GM23338 (cell line): ENCODE data around the gene CCBE1. TPM values are rescaled to one million over a fixed set of nuclear protein-coding genes. Genes with fewer than 3 reads are reported as not detected.

Source experiments
- ATAC-seq: fragments of 200-7000 bp; cut with Tn5 transposase; 3 replicates; pipeline ENCODE4 v1.9.1; 2020
- DNase-seq: peaks from one replicate; pipeline ENCODE4 v3.0.0-alpha.2; 2015; ENCODE audit warnings: low spot score
- H2AFZ ChIP-seq: fragments of 200-600 bp; sonication (generic); 2 replicates; pipeline ENCODE4 v1.8.0; 2016; ENCODE audit warnings: antibody characterized with exemption, mild to moderate bottlenecking, moderate library complexity
- H3F3A ChIP-seq: fragments of 200-600 bp; sonication (generic); replicated peaks from 2 replicates; pipeline ENCODE4 v1.8.0; 2017; ENCODE audit warnings: antibody characterized with exemption, mixed run types, low read depth
- H3K27ac ChIP-seq: fragments of 200-600 bp; sonication (generic); 2 replicates; pipeline ENCODE4 v1.6.1; 2016; ENCODE audit warnings: low read depth
- H3K27me3 ChIP-seq: fragments of 200-600 bp; sonication (generic); 2 replicates; pipeline ENCODE4 v1.8.0; 2016; ENCODE audit warnings: mild to moderate bottlenecking, mixed run types, moderate library complexity; ENCODE audit not compliant: insufficient read depth
- H3K36me3 ChIP-seq: fragments of 200-600 bp; sonication (generic); 2 replicates; pipeline ENCODE4 v1.8.0; 2016; ENCODE audit warnings: mild to moderate bottlenecking; ENCODE audit not compliant: insufficient read depth
- H3K4me1 ChIP-seq: fragments of 200-600 bp; sonication (generic); 2 replicates; pipeline ENCODE4 v1.8.0; 2016; ENCODE audit warnings: mild to moderate bottlenecking, moderate library complexity; ENCODE audit not compliant: insufficient read depth
- H3K4me2 ChIP-seq: fragments of 200-600 bp; sonication (generic); 2 replicates; pipeline ENCODE4 v1.7.1; 2017; ENCODE audit warnings: mixed run types
- H3K4me3 ChIP-seq: fragments of 200-600 bp; sonication (generic); 2 replicates; pipeline ENCODE4 v1.6.1; 2016; ENCODE audit warnings: mixed run types
- H3K79me2 ChIP-seq: fragments of 200-600 bp; sonication (generic); replicated peaks from 2 replicates; pipeline ENCODE4 v1.8.0; 2017; ENCODE audit warnings: mild to moderate bottlenecking; ENCODE audit not compliant: insufficient read depth
- H3K9me2 ChIP-seq: fragments of 200-600 bp; sonication (generic); 2 replicates; pipeline ENCODE4 v1.8.0; 2017; ENCODE audit not compliant: insufficient read depth
- H4K20me1 ChIP-seq: fragments of 200-600 bp; sonication (generic); replicated peaks from 2 replicates; pipeline ENCODE4 v1.8.0; 2017; ENCODE audit warnings: mild to moderate bottlenecking; ENCODE audit not compliant: insufficient read depth
- H3K27ac Mint-ChIP-seq: 2 replicates; pipeline ENCODE4 v1.8.0; 2020; ENCODE audit warnings: inconsistent platforms, mild to moderate bottlenecking, moderate library complexity, mixed read lengths
- H3K27me3 Mint-ChIP-seq: 3 replicates; pipeline ENCODE4 v1.8.0; 2022; ENCODE audit warnings: low read depth, mild to moderate bottlenecking, moderate library complexity, mixed read lengths, inconsistent platforms; ENCODE audit not compliant: insufficient read depth, poor library complexity
- H3K36me3 Mint-ChIP-seq: 3 replicates; pipeline ENCODE4 v1.8.0; 2021; ENCODE audit warnings: low read depth, mild to moderate bottlenecking, inconsistent platforms, moderate library complexity, mixed read lengths
- H3K4me1 Mint-ChIP-seq: 3 replicates; pipeline ENCODE4 v1.8.0; 2020; ENCODE audit warnings: mild to moderate bottlenecking, inconsistent platforms, mixed read lengths
- H3K4me3 Mint-ChIP-seq: 3 replicates; pipeline ENCODE4 v1.8.0; 2021; ENCODE audit warnings: moderate library complexity, mild to moderate bottlenecking, inconsistent platforms, mixed read lengths
- H3K9me3 Mint-ChIP-seq: 3 replicates; pipeline ENCODE4 v1.8.0; 2020; ENCODE audit warnings: moderate library complexity, mild to moderate bottlenecking, inconsistent platforms, mixed read lengths
- CREB1 ChIP-seq: fragments of 250-450 bp; sonication (Bioruptor Pico); IDR thresholded peaks from 2 replicates; pipeline ENCODE4 v1.5.0; 2020; ENCODE audit warnings: low read depth, mild to moderate bottlenecking, moderate library complexity
- EZH2 ChIP-seq: fragments of 200-600 bp; sonication (generic); IDR thresholded peaks from one replicate; pipeline ENCODE4 v1.8.0; 2017; ENCODE audit warnings: antibody characterized with exemption, mild to moderate bottlenecking, low read depth; ENCODE audit not compliant: unreplicated experiment
- EZH2phosphoT487 ChIP-seq: fragments of 200-600 bp; sonication (generic); IDR thresholded peaks from one replicate; pipeline ENCODE4 v1.8.1; 2018; ENCODE audit warnings: antibody characterized with exemption; ENCODE audit not compliant: unreplicated experiment
- JUNB ChIP-seq: IDR thresholded peaks from one replicate; pipeline ENCODE4 v1.6.1; 2016; ENCODE audit warnings: antibody characterized with exemption; ENCODE audit not compliant: unreplicated experiment
- NANOG ChIP-seq: IDR thresholded peaks from 2 replicates; pipeline ENCODE4 v1.6.1; 2016; ENCODE audit warnings: antibody characterized with exemption, borderline replicate concordance
- POLR2AphosphoS5 ChIP-seq: IDR thresholded peaks from 2 replicates; pipeline ENCODE4 v1.6.1; 2016; ENCODE audit warnings: antibody characterized with exemption, low read depth
- REST ChIP-seq: IDR thresholded peaks from one replicate; pipeline ENCODE4 v1.6.1; 2018; ENCODE audit warnings: antibody characterized with exemption; ENCODE audit not compliant: unreplicated experiment
- STAT1 ChIP-seq: IDR thresholded peaks from one replicate; pipeline ENCODE4 v1.6.1; 2016; ENCODE audit warnings: antibody characterized with exemption; ENCODE audit not compliant: unreplicated experiment
- ZNF114 ChIP-seq: fragments of 250-450 bp; sonication (Bioruptor Pico); IDR thresholded peaks from 2 replicates; pipeline ENCODE4 v1.5.0; 2020; ENCODE audit warnings: mild to moderate bottlenecking, moderate library complexity
- ZNF331 ChIP-seq: fragments of 250-450 bp; sonication (Bioruptor Pico); IDR thresholded peaks from 2 replicates; pipeline ENCODE4 v1.5.0; 2020; ENCODE audit warnings: low read depth, mild to moderate bottlenecking, moderate library complexity
- ZNF462 ChIP-seq: fragments of 250-450 bp; sonication (Bioruptor Pico); IDR thresholded peaks from 2 replicates; pipeline ENCODE4 v1.5.0; 2020; ENCODE audit warnings: mild to moderate bottlenecking, moderate library complexity
- polyA plus RNA-seq: library from polyadenylated mRNA; unstranded; fragments of >200 nt; fragmentation: Nextera tagmentation; extraction: Ambion mirVana; gene quantifications from 2 replicates; pipeline ENCODE4 v1.2.1, GENCODE V29; 2016
- total RNA-seq: library from RNA; depleted of rRNA; stranded (reverse); fragments of >200 nt; shearing (Covaris generic); gene quantifications from 2 replicates; pipeline ENCODE4 v1.2.3, GENCODE V29; 2014
- TF ChIP-seq, protein P1 (sequence below): IDR thresholded peaks from 2 replicates; pipeline ENCODE4 v1.6.1; 2016; ENCODE audit warnings: antibody characterized with exemption

Gene CCBE1
- total and polyA plus RNA-seq, 2 experiments from 2014 or later, result 2.1 to 2.6 TPM

- TF ChIP-seq REST, result no peak
- no peak for TF ChIP-seq STAT1
- no peak for TF ChIP-seq EZH2
- no peak for TF ChIP-seq EZH2phosphoT487
- no peak for TF ChIP-seq POLR2AphosphoS5
These were observed 36.2 kb downstream of the CCBE1 start (continued) for GRCh38 chr18:59660786-59661743.

GRCh38 chr18:59660366-59660765 lies 36.9 kb downstream of the CCBE1 start:
- no peaks in the 10 kb centered on the region for H3K4me1 ChIP-seq
- H3K79me2 ChIP-seq, result no peaks in the 10 kb centered on the region
- H3K9me2 ChIP-seq, result no peaks in the 10 kb centered on the region
- Mint-ChIP-seq H3K36me3 (no peaks in the 10 kb centered on the region), H3K4me1 (peaks cover 5% of the 10 kb centered on the region), H3K4me3 (no peak overlapping the region), H3K9me3 (no peaks in the 10 kb centered on the region), H3K27ac (no peak overlapping the region), H3K27me3 (no peaks in the 10 kb centered on the region)
- ATAC-seq, result no peak
- no peaks in the 10 kb centered on the region for H4K20me1 ChIP-seq
- no peak overlapping the region for H2AFZ ChIP-seq
- no peaks in the 10 kb centered on the region for H3K36me3 ChIP-seq
- no peak overlapping the region for H3K4me3 ChIP-seq
- no peaks in the 10 kb centered on the region for H3F3A ChIP-seq
- no peaks in the 10 kb centered on the region for H3K27me3 ChIP-seq
- H3K4me2 ChIP-seq, result no peak overlapping the region
- no peak overlapping the region for H3K27ac ChIP-seq
- DNase-seq, result no peak
- no peak for TF ChIP-seq JUNB
- TF ChIP-seq, protein P1, sequence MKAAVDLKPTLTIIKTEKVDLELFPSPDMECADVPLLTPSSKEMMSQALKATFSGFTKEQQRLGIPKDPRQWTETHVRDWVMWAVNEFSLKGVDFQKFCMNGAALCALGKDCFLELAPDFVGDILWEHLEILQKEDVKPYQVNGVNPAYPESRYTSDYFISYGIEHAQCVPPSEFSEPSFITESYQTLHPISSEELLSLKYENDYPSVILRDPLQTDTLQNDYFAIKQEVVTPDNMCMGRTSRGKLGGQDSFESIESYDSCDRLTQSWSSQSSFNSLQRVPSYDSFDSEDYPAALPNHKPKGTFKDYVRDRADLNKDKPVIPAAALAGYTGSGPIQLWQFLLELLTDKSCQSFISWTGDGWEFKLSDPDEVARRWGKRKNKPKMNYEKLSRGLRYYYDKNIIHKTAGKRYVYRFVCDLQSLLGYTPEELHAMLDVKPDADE, result no peak
- no peak for TF ChIP-seq ZNF462
- TF ChIP-seq STAT1, result no peak
- TF ChIP-seq ZNF331 (CRISPR knock-in tag), result no peak
- TF ChIP-seq EZH2phosphoT487, result no peak
- no peak for TF ChIP-seq ZNF114
- TF ChIP-seq CREB1 (CRISPR knock-in tag), result no peak
- TF ChIP-seq POLR2AphosphoS5, result no peak
- TF ChIP-seq EZH2, result no peak
- TF ChIP-seq NANOG, result no peak
